HG03565 (cell line): ENCODE data around the gene TDRD5.
"Not testable (repeated sequence)": the region's sequence is repeated elsewhere in the genome, so short reads cannot be mapped to it uniquely, and the experiment has no call there.

Experiments
- ATAC-seq: cut with Tn5 transposase; IDR thresholded peaks from one replicate; pipeline ENCODE4 v1.9.1; 2021; ENCODE audit warnings: mild to moderate bottlenecking, moderate library complexity; ENCODE audit not compliant: unreplicated experiment

The TDRD5 gene

DNA sequence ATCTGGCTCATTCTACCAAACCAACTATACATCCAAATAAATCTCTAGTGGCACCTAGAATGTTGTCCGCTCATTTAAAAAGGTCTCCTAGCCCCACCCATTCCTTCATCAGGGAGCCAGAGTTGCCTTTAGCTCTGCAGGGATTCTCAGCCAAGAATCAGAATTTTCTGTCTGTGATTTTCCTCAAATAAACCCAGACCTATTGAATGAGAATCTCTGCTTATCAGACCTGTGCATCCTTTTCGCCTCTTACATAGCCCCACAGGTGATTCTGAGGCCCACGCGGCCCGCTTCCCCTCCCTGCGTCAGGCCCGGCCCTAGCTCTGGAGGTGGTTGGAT, 410 bp upstream of the TDRD5 start:
- no peak for ATAC-seq

DNA sequence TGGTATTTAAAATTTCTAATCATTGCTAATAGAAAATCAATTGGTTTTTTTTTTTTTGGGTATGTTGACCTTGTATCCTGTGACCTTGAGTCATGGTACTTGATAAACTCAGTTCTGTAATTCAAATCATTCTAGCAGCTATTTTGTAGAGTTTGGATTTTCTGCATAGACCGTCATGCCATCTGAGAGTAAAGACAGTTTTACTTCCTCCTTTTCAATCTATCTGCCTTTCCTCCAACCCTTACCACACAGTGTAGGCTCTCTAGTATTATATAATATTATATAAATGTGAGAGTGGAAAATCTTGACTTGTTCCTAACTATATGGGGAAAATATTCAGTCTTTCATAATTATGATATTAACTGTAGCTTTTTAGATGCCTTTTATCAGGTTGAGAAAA, 7.0 kb downstream of the TDRD5 start:
- peak; percentile 45 for ATAC-seq

DNA sequence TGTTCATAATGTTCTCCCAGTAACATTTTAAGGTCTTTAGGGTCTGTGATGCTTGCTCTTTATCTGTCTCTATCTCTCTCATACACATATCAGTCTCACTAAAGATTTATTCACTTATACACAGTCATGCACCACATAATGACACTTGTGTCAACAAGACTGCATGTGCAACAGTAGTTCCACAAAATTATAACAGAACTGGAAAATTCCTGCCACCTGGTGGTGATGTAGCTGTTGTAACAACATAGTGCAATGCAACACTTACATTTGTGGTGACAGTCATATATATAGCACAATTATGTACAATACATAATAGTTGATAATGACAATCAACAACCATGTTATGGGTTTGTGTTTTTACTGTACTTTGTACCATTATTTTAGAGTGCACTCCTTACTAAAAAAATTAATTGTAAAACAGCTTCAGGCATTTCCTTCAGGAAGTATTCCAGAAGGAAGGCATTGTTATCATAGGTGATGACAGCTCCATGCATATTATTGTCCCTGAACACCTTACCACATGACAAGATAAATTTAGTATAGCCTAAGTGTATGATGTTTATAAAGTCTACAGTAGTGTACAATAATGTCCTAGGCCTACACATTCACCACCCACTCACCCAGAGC, 8.1 kb downstream of the TDRD5 start:
- ATAC-seq = no peak

DNA sequence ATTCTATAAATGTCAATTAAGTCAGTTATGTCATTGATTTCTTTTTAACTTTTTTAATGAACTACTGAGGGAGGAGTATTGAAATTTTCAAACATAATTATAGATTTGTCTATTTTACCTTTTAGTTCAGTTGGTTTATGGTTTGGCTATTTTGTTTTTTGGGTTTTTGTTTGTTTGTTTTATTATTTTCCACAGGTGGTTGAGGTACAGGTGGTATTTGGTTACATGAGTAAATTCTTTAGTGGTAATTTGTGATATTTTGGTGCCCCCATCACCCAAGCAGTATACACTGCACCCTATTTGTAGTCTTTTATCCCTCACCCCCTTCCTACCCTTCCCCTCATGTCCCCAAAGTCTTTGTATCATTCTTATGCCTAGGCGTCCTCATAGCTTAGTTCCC, 9.5 kb downstream of the TDRD5 start:
- no peak for ATAC-seq

DNA sequence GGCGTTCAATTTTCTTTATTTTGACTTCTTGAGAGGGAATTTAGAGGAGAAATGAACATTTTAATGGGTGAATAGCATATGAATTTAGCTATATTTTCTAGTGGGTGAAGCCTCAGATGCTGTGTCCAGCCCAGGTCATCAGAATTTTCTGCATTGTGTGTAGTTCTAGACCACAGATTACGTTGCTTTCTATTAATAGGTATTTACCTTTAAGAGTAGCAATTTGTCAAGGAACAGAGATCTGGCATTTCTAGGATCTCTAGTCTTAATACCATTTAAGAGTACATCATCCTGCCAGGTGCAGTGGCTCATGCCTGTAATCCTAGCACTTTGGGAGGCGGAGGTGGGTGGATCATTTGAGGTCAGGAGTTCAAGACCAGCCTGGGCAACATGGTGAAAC, 20.7 kb downstream of the TDRD5 start:
- ATAC-seq = no peak

DNA sequence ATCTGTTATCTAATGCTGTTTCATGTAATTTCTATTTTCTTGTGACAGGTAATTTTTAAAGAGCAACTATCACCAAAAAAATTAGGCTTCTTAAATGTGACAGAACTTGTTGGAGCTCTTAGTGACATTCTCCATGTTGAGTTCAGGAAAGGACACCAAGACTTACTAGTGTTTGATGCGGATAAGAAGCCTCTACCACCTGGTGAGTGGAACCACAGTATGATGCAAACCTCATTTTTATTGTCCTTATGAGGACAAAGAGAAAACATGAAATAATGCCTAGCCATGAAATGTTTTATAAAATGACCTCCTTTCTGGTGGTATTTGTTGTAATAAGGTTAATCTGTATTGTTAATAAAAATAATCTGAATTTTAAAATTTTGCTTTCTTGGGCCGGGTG, 39.1 kb downstream of the TDRD5 start:
- no peak for ATAC-seq

DNA sequence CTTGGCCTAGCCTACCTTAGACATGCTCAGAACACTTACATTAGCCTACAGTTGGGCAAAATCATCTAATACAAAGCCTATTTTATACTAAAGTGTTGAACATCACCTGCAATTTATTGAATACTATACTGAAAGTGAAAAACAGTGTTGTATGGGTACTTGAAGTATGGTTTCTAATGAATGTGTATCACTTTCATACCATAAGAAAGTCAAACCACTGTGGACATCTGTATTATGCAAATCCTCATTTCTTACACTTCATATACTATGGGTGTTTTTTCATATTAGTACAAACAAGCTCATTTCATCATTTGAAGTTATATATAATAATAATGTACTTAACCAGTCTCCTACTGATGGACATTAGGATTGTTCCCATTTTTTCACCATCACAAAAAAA, 41.2 kb downstream of the TDRD5 start:
- peak; percentile 54 for ATAC-seq

DNA sequence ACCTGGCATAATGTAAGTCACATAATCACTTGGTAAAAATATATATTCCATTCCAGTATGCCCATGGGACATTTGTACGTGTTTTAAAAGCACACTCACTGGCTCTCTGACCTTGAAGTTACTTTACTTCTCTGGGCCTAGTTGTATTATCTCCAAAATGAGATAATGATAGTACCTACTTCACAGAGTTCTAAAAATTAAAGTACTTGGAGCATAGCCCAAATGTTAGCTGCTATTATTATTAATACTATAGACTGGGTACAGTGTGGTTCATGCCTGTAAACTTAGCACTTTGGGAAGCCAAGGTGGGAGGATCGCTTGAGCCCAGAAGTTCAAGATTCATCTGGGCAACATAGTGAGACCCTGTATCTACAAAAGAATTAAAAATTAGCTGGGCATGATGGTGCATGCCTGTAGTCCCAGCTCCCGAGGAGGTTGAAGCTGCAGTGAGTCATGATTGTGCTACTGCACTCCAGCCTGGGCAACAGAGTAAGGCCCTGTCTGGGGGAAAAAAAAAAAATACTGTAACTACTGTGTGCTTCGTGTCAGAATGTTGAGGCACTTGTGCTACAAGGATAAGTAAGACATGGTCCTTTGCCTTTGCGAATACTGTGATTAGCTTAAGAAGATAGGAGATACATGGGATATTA, 45.7 kb downstream of the TDRD5 start:
- ATAC-seq = no peak

DNA sequence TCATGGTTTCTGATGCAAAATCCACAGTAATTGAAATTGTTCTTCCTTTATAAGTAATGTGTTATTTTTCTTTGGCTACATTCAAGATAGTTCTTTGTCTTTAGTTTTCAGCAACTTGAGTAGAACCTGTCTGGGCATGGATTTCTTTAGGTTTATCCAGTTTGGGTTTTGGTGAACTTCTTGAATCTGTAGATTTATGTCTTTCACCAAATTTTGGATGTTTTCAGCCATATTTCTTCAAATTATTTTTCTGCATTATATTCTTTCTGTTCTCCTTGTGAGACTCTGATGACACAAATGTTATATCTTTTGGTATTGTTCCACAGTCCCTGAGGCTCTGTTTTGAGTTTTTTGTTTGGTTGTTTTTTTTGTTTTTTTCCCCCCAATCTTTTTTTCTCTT, 69.4 kb downstream of the TDRD5 start:
- no peak for ATAC-seq

DNA sequence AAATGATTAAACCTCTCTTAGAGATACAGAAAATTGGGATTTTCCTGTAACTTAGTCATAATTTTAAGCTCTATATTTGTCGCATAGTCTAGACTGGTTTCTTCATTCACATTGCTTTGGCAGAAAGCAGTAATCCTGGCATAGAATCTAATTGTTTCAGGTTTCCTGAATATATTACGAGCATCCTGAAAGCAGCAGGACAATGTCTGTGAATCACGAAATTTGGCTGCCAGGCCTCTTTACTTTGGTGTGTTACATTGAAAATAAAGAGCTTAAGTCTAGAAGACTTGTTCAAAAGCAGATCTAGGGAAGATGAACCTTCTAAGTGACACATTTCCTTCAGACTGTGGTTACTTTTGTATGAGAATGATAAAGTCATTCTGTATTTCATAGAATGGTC, 72.2 kb downstream of the TDRD5 start:
- ATAC-seq = no peak

DNA sequence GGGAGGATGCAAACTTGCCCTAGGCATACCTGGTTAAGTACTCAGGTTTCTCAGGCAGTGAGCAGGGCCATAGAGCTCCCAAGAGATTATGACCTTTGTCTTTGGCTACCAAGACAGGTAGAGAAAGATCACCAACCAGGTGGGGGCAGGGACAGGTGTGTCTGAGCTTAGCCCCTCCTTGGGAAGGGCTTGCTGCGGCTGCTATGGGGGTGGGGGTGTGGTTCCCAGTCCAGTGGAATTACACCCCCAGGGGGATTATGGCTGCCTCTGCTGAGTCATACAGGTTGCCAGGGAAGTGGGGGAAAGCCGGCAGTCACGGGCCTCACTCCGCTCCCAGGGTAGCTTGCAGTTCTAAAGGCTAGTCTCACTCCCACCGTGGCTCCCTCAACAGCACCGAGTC, 86.2 kb downstream of the TDRD5 start:
- ATAC-seq = no peak

DNA sequence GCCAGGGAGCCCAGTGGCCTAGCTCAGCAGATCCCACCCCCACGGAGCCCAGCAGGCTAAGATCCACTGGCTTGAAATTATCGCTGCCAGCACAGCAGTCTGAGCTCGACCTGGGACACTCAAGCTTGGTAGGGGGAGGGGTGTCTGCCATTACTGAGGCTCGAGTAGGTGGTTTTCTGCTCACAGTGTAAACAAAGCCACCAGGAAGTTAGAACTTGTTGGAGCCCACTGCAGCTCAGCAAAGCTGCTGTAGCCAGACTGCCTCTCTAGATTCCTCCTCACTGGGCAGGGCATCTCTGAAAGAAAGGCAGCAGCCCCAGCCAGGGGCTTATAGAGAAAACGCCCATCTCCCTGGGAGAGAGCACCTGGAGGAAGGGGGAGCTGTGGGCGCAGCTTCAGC, 102.9 kb downstream of the TDRD5 start:
- not testable (repeated sequence) for ATAC-seq

DNA sequence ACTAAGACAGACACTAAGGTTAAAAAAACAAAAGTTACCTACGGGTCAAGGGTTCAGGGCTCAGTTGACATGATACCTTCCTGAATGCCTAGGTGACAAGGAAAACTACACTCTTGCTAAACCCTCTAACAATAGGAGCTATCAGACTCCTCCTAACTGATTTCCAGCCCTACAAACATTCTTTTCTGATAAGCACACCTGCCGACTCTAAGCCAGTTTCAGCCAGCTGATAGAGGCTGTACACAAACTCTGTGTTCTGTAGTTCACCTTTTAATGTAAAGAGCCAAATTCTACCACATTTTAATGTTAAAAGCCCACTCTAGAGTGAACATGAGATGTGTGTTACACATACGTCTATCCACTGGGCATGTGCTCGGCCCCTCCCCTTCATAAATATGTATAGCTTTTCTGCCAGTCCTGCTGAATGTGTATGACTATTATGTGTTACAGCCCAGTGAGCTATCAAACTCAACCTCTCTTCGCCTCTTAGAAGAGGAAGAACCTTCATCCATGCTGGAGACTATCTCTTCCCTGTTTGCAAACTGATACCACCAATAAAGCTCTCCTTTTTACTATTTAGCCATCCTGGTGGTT, 111.4 kb downstream of the TDRD5 start:
- no peak for ATAC-seq

DNA sequence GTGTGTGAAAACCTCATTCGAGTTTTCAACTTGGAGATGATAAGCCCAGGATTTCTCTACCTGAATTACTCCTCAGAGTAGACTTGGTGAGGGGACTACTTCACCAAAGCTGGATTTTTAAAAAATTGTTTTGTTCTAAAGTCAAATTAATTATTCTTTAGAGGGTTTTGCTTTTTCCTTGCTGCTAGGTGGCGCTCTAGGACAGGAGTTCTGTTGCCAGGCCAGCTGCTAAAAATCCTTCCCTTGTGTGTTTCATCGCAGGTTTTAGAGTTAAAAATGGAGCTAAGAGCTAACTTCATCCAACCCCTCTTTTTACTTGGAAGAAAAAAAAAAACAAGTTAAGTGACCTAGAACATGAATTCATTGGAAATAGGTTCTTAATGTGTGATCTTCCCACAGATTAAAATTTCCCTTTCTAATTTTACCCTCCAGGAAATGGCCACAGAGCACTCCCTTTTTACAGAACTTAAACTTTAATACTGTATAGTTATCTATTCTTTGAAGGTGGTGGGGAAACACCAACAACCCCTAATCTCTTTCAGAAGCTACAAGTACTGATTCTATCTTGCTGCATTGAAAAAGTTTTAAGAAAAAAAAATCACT, 114.8 kb downstream of the TDRD5 start:
- no peak for ATAC-seq

DNA sequence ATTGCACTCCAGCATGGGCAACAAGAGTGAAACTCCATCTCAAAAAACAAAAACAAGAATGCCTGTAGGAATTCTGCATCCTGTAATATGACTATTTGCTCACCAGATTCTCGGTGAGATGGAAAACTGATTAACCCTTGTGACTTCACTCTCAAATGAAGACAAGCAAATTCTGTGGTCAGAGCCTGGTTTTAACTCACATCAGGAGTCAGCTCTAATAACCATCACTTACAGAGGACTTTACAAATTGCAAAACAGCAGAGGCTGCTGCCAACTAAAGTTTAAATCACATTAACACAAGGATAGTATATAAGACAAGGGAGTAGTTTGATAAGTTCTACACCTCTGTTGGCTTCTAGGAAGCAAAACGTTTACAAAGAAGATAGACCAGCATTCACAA, 115.8 kb downstream of the TDRD5 start:
- no peak for ATAC-seq

DNA sequence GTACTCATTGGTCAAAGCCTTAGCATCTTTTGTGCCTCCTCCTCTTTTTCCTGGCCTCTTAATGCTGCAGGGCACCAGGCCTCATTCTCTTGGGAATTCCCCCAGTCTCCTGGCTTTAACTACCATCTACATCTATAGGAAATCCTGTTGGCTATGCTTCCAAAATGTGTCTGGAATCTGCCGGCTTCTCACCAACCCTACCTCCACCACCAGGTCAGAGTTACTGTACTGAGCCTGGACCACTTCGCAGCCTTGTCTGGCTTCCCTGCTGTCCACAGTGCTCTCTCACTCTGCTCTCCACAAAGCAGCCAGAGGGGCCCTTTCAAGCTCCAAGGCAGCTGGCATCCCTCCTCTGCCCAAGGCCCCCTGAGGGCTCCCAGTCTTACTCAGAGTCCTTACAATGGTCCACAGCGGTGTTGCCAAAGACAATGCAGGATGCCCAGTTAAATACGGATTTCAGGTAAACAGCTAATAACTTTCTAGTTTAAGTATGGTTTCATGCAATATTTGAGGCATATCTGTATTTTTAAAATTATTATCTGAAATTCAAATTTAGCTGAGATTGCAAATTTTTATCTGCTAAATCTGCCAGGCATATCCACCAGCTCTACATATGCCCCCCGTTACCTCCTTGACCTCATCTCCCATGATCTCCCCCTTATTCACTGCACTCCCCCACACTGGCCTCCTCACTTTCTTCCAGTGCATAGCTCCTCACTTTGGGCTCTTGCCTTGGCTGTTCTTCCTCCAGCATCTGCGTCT, 117.0 kb downstream of the TDRD5 start:
- ATAC-seq = no peak

DNA sequence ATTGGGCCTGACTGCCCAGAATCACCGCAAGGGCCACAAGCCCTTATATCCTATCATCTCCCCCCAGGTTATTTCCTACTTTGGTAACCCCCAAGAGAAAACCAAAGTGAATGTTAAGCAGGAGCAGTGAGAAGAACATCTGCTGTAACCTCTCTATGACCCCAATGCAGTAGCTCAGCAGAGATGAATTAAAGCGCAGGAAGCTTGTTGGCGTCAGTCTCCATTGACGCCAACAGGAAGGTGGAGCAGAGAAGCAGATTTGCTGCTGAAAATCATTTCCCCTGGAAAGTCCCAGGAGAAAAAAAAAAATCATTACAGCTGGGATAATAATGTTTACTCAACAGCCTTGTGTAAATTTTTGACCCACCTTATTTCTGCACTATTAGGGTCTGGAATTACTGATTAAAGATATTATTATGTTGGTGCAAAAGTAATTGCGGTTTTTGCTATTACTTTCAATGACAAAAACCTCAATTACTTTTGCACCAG, 118.3 kb downstream of the TDRD5 start:
- ATAC-seq = peak; percentile 82

DNA sequence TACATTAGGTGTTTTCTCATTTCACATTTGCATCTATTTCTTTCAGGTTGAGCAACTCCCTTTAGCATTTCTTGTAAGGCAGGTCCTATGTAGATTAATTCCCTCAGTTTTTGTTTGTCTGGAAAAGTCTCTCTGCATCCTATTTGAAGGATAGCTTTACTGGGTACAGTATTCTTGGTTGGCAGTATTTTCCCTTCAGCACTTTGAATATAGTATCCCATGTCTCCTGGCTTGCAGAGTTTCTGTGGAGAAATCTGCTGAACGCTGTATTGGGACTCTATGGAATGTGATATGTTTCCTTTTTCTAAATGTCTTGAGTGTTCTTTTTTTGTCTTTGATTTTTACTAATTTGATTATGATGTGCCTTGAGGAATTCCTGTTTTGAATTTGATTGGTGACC, 122.5 kb downstream of the TDRD5 start:
- ATAC-seq = no peak

DNA sequence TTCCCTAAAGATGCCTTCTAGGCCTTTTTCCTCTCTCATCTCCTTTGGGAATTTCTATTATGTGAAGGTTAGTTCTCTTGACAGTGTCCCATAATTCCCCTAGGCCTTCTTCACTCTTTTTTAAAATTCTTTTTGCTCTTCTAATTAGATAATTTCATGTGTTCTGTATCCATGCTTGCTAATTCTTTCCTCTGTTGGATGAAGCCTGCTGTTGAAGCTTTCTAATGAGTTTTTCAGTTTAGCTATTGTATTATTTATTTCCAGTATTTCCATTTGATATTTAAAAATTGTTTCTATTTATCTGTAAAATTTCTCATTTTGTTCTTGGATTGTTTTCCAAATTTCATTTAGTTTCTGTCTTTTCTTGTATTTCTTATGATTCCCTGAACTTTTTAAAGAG, 123.0 kb downstream of the TDRD5 start:
- no peak for ATAC-seq

DNA sequence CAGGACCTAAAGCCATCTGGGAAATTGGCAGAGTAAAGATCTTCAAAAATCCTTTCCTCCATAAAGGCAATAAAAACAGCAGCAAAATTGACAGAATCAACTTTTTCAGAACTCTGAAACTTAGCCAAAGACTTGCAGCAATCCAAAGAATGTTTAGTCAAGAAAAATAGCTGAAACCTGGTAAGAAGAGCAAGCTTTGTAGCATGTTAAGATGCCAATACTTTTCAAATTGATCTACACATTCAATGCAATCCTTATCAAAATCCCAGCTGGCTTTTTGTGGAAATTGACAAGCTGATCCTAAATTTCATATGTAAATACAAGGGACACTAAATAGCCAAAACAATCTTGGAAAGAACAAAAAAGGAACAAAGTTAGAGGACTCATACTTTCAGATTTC, 127.6 kb downstream of the TDRD5 start:
- ATAC-seq = no peak

DNA sequence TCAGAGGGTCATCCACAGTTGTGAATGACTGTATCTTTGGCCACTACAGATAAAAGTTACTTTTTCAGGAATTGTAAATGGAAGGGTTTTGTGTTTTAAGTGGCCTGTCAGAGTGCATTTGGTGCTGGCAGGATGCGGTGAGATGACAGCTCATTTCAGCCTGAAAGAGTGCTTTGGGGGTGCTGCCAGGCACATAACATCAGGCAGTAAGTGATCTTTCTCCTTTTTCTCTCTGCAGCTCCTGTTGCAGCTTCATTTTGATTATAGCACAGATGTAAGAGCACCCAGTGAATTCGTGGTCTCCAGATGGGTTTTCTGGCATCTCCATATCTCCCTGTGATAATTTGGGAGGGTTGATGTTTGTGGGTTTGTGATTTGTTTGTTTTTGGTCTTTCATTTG, 136.6 kb downstream of the TDRD5 start:
- ATAC-seq = no peak

DNA sequence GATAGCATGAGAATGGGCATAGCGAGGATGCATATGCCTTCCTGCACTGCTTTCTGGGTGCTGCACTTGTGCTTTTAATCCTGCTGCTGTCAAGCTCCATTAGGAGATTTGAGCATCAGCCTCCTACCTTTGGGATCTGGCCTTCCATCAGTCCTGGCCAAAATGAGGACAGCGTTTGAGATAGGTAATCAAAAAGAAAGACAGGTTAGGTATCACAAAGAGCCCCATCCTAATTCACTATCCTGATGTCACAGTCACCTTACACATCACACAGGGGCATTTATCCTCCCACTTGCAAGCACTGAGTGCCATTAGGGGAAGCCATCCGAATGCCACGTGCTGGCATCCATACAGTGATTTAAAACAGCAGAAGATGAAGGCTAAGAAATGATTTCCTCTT, 138.2 kb downstream of the TDRD5 start:
- no peak for ATAC-seq
